Stomach smooth muscle (tissue), 2 donors: ENCODE results near the gene CACNG1.

Experiments
- H3K27ac ChIP-seq: one replicate; pipeline ENCODE4 v1.7.0; 2013; ENCODE audit warnings: mild to moderate bottlenecking, low read length, inconsistent platforms
- H3K27me3 ChIP-seq, 2 donors: one replicate each; pipeline ENCODE4 v1.7.0; 2013; ENCODE audit warnings: low read length in 2 of 2; ENCODE audit not compliant: insufficient read depth in 2 of 2, control insufficient read depth in 1 of 2
- H3K36me3 ChIP-seq, 2 donors: one replicate each; pipeline ENCODE4 v1.7.0; 2013; ENCODE audit warnings: low read length in 2 of 2; ENCODE audit not compliant: control insufficient read depth in 2 of 2, insufficient read depth in 2 of 2
- H3K4me1 ChIP-seq: one replicate; pipeline ENCODE4 v1.7.0; 2013; ENCODE audit warnings: low read length; ENCODE audit not compliant: control insufficient read depth, insufficient read depth
- H3K4me3 ChIP-seq, 2 donors: one replicate each; pipeline ENCODE4 v1.7.0; 2013; ENCODE audit warnings: low read length in 2 of 2
- H3K9ac ChIP-seq, 2 donors: one replicate each; pipeline ENCODE4 v1.7.0; 2013; ENCODE audit warnings: low read length in 2 of 2, mild to moderate bottlenecking in 1 of 2
- H3K9me3 ChIP-seq, 2 donors: one replicate each; pipeline ENCODE4 v1.7.0; 2013; ENCODE audit warnings: low read length in 2 of 2; ENCODE audit not compliant: control insufficient read depth in 2 of 2
- donor health status: healthy.
- donor health status: Pancreatic carcinoma.

Gene CACNG1

GRCh38 chr17:67016039-67016762 is 28.2 kb upstream of the CACNG1 start:
- H3K9me3 ChIP-seq: no peaks in the 10 kb centered on the region
- no peak overlapping the region for H3K27ac ChIP-seq
- H3K36me3 ChIP-seq: no peaks in the 10 kb centered on the region
- no peak overlapping the region for H3K4me3 ChIP-seq
- no peak overlapping the region for H3K9ac ChIP-seq
- H3K4me1 ChIP-seq: no peaks in the 10 kb centered on the region
- H3K27me3 ChIP-seq: no peaks in the 10 kb centered on the region

GRCh38 chr17:67017910-67018309 is 26.4 kb upstream of the CACNG1 start:
- Histone ChIP-seq H3K9me3 (no peaks in the 10 kb centered on the region), H3K27me3 (no peaks in the 10 kb centered on the region), H3K4me1 (no peaks in the 10 kb centered on the region), H3K9ac (no peak overlapping the region), H3K36me3 (no peaks in the 10 kb centered on the region), H3K4me3 (no peak overlapping the region), H3K27ac (no peak overlapping the region)

DNA sequence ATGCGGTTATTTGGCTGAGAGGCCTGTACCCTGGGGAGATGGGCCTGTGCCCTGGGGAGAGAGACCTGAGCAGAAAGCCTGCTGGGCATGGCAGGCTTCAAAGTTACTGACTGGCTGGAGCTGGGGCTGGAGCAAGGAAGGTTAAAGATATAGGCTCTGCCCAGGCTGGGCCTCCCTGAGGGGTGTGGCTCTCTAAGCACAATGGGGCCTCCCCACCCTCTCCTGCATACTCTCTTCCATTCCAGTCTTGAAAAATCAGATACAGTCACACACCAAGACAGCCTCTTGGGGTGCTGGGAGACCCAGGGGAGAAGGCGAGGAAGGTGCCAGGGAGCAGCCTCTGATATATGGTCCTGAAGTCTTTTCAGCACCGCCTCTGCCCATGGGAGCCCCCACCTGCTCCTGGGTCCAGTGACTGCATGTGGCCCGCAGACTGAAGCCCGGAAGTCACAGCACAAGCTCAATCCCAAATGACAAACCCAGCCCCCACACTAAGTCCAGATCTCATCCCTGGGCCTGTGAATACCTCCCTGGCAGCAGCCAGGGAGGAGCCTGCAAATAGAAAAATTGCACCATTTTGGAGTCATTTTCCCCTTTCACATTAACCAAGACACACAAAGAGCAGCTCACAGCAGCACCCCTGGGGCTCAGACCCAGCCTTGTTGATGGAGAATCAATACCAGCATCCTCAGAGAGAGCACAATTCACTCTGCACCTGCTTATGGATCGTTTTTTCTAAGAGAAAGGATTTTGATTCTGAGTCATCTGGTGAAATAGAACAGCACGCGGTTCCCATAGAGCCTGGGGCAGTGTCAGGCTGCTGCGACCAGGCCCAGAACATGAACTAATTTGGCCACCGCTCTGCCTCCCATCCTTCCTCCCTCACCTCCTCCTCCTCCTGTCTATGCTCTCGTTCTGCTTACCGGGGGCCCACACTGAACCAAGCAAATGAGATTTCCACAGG is 25.6 kb upstream of the CACNG1 start:
- Histone ChIP-seq H3K4me3 (no peak overlapping the region), H3K36me3 (no peaks in the 10 kb centered on the region), H3K27ac (no peak overlapping the region), H3K4me1 (no peaks in the 10 kb centered on the region), H3K9me3 (no peaks in the 10 kb centered on the region), H3K27me3 (no peaks in the 10 kb centered on the region), H3K9ac (no peak overlapping the region)

GRCh38 chr17:67019809-67020208 is 24.5 kb upstream of the CACNG1 start:
- Histone ChIP-seq H3K27ac (no peak overlapping the region), H3K9me3 (no peaks in the 10 kb centered on the region), H3K4me1 (no peaks in the 10 kb centered on the region), H3K4me3 (no peak overlapping the region), H3K27me3 (no peaks in the 10 kb centered on the region), H3K36me3 (no peaks in the 10 kb centered on the region), H3K9ac (no peak overlapping the region)

DNA sequence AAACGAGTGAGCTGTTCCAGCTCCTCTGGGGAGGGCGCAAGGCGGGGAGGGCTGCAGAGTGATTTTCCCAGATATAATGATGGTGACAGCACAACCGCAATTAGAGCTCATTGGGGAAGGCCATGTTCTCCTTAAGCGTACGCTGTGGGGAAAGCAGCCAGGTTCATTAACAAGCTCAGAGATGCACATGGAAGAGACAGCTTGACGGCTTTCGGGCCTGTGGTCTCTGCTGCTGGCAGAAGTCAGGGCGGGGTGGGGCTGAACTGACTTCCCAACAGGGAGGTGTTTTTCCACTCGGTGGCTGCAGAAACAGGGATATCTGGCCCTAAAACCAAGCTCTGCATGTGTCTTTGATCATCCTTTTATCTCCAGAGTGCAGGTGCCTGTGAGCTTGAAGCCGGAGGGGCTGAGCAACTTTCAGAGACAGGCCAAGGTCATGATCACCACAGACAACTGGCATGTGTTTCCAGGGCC is 24.0 kb upstream of the CACNG1 start:
- Histone ChIP-seq H3K27ac (no peak overlapping the region), H3K4me1 (no peaks in the 10 kb centered on the region), H3K27me3 (no peaks in the 10 kb centered on the region), H3K36me3 (no peaks in the 10 kb centered on the region), H3K4me3 (no peak overlapping the region), H3K9ac (no peak overlapping the region), H3K9me3 (no peaks in the 10 kb centered on the region)

DNA sequence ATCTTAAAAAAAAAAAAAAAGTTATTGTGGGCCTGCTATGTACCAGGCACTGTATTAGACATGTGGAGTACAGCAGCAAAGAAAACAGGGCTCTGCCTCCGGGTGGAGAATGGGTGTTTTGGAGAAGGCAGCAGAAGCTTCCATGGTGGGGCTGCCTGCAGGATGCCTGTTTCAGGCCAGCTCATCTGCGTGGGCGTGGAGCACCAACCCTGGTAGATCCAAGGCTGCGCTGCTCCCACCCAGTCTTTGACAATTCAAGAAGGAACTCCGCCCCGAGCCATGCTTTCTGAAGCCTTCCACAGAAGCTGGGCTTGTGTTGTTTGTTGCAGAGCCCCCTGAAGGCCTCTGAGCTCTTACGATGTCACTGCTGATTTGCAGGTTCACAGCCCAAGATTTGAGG is 23.2 kb upstream of the CACNG1 start:
- Histone ChIP-seq H3K36me3 (no peaks in the 10 kb centered on the region), H3K9ac (no peak overlapping the region), H3K4me3 (no peak overlapping the region), H3K9me3 (no peaks in the 10 kb centered on the region), H3K4me1 (no peaks in the 10 kb centered on the region), H3K27me3 (no peaks in the 10 kb centered on the region), H3K27ac (no peak overlapping the region)

GRCh38 chr17:67021743-67022450 is 22.5 kb upstream of the CACNG1 start:
- Histone ChIP-seq H3K4me1 (no peaks in the 10 kb centered on the region), H3K27me3 (no peaks in the 10 kb centered on the region), H3K27ac (no peak overlapping the region), H3K9ac (no peak overlapping the region), H3K4me3 (no peak overlapping the region), H3K9me3 (no peaks in the 10 kb centered on the region), H3K36me3 (no peaks in the 10 kb centered on the region)

GRCh38 chr17:67022451-67022810 is 21.9 kb upstream of the CACNG1 start:
- Histone ChIP-seq H3K4me1 (no peaks in the 10 kb centered on the region), H3K4me3 (no peak overlapping the region), H3K27me3 (no peaks in the 10 kb centered on the region), H3K9me3 (no peaks in the 10 kb centered on the region), H3K27ac (no peak overlapping the region), H3K36me3 (no peaks in the 10 kb centered on the region), H3K9ac (no peak overlapping the region)

DNA sequence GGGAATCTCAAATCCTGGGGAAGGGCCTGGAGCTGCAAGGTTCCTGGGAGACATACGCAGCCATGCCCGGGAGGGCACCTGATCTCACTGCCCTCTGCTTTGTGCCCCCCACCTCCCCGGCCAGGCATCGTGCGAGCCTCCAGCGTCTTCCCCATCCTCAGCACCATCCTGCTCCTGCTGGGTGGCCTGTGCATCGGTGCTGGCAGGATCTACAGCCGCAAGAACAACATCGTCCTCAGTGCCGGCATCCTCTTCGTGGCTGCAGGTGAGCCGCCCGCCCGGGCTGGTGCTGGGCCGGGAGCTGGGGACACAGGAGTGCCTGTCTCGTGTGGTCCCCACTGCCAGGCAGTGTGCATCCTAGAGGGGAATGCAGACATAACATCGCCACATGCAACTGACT is 19.6 kb upstream of the CACNG1 start:
- H3K36me3 ChIP-seq: no peaks in the 10 kb centered on the region
- no peak overlapping the region for H3K27ac ChIP-seq
- no peak overlapping the region for H3K4me3 ChIP-seq
- no peaks in the 10 kb centered on the region for H3K4me1 ChIP-seq
- no peak overlapping the region for H3K9ac ChIP-seq
- no peaks in the 10 kb centered on the region for H3K9me3 ChIP-seq
- H3K27me3 ChIP-seq: no peaks in the 10 kb centered on the region

DNA sequence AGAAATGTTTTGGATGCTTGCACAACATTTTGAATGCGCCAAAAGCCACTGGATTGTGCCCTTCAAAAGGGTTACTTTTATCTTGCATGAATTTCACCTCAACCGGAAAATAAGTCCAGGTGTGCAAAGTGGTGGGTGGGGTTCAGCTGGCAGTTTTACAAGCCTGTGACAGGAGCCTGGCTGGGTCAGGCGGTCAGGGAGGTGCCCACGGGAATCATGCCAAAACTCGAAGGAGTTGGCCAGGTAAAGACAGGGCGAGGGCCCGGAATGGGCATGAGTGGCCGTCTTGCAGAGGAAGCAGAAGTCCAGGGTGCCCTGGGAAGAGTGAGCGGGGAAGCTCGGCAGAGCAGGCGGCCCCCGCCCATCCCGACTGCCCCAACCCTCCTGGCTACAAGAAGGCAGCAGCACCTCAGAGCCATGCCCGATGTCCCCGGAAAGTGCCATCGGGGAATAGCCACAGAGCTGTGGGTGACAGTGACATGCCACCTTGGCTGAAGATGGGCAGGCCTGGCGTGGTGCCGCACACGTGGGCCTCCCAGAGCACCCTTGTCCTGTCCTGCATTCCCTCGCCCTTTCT is 19.1 kb upstream of the CACNG1 start:
- Histone ChIP-seq H3K27me3 (no peaks in the 10 kb centered on the region), H3K4me3 (no peak overlapping the region), H3K9ac (no peak overlapping the region), H3K9me3 (no peaks in the 10 kb centered on the region), H3K36me3 (no peaks in the 10 kb centered on the region), H3K27ac (no peak overlapping the region), H3K4me1 (no peaks in the 10 kb centered on the region)
